Activated CD8-positive, alpha-beta memory T cell treated with anti-CD3 and anti-CD28 coated beads for 48 hours (primary cell): ENCODE results near the gene ZNF284.
A peak's percentile ranks its signal among the peaks of the same experiment; 100 is the strongest.
"Not testable (repeated sequence)": the region's sequence is repeated elsewhere in the genome, so short reads cannot be mapped to it uniquely, and the experiment has no call there.

ENCODE experiments used
- DNase-seq, 3 experiments: peaks; one replicate each; pipeline ENCODE4 v3.0.0-alpha.2; 2020; ENCODE audit warnings: low read depth in 2 of 3, low spot score in 2 of 3

Gene ZNF284

DNA sequence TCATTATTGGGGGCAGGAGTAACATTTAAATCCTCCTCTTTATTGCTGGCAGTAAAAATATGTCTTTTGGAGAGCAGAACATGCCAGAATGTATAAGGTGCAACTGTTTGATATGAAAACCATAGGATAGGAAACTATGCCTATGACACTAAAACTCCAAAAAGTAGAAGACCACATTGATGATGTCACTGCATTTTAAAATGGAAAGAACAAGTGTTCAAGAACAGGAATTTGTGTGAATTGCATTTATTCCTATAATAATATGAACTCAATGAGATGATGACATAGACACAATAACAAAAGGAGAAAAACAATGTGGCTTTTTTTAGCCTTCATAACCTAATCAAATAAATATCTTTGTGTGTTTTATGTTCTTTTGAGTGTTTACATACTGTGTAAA is 37.5 kb downstream of the ZNF284 start:
- no peak for DNase-seq

DNA sequence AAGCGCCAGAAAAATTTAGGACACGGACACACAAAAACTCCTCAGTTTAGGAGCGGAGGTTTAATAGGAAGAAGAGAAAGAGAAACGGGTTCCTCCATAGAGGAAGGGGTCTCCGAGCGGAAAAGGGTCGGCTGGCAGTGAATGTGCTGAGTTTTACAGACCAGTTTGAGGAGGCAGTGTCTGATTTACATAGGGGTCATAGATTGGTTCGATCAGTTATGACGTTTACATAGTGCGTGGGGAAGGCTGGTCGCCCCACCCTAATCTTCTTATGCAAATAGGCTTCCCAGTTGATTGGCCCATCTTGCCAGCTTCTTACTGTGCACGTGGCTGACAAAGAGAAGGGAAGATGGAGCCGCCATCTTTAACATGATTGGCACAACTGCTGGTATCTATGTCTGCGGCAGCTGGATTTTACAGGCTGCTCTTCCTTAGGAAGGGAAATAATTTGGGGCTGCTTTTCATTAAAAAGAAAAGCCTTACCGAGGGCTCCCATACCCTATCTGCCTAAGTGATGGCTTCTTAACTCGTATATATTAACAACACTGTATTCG is 40.0 kb downstream of the ZNF284 start:
- DNase-seq, result no peak

DNA sequence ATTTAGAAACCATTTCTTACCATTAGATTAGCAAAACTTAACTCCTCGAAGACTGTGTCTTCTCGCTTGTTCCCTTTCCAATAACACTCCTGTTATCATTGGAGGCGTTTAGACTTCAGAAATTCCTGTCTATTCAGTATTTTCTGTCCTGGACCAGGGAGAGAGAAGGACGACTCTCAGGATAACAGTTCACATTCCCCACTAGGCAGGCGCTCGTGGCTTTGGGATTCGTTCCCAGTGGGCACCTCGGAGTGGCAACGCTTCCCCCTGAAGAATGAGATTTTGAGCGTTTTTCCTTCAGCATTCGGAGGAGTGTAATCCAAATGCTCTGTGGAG is 40.8 kb downstream of the ZNF284 start:
- DNase-seq, result peak in 1 of 3 experiments; percentile 4

DNA sequence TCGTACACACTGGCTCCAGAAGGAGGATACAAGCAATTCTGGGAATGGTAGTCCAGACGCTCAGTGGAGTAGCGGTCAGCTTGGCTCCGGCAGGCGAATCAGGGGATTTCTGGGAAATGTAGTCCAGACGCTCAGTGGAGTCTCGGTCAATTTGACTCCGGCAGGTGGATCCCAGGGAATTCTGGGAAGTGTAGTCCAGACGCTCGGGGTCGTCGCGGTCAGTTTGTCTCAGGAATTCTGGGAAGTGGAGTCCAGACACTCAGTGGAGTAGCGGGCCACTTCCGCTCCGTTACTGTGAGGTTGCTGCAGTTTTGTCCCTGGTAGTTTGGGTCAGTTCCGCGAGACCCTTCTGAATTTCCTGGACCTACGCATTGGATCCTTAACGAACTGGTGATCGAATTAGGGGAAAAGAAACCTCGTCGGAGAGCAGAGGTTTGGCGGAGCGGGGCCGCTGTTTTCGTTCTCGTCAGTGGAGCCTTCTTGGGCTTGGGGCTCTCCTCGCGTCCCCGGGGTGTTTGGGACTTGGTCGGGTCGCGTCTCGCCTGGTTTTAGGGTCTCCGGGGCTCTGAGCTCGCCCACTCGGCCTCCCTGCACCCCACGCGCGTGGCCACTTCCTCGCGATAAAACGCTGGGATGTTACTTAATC is 41.3 kb downstream of the ZNF284 start, which contains the start of gene ZNF225:
TSS of gene ZNF225 (plus strand) at position 262 of the 646 bp plus-strand sequence. CDS start 2,429 bp downstream, outside the sequence.
- peak; percentile 33 to 75 (median 64) for DNase-seq

DNA sequence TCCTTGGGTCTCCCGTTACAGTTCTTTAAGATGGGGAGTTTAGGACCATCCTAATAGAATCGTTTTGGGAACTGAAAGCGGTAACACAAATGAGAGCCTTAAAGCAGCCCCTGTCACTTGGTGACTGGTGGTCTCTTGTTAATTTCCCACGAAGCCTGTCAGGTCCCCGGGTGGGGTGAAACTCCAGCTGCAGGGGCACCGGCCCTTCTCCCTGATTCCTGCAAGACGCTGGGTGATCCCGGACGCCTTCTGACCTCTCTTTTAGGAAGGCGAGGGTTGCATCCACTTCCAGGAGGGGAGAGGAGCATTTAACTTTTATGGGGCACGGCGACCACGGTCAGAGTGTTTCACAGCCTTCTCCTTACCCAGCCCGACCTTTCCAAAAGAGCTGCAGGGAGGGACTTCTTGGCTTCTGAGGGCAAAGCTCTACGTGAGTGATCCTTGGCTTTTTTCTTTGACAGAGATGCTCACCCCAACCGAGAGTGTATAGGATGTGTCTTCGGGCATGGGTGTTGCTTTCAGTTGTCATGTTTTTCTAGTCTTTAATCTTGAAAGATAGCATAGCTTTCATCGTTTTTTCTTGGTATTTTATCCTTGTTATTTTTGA is 41.9 kb downstream of the ZNF284 start:
- no peak for DNase-seq

DNA sequence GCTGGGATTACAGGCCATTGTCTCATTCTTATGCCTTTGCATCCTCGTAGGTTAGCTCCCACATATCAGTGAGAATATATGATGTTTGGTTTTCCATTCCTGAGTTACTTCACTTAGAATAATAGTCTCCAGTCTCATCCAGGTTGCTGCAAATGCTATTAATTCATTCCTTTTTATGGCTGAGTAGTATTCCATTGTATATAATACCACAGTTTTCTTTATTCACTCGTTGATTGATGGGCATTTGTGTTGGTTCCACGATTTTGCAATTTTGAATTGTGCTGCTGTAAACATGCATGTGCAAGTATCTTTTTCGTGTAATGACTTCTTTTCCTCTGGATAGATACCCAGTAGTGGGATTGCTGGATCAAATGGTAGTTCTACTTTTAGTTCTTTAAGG is 49.2 kb downstream of the ZNF284 start:
- DNase-seq, result not testable (repeated sequence)

DNA sequence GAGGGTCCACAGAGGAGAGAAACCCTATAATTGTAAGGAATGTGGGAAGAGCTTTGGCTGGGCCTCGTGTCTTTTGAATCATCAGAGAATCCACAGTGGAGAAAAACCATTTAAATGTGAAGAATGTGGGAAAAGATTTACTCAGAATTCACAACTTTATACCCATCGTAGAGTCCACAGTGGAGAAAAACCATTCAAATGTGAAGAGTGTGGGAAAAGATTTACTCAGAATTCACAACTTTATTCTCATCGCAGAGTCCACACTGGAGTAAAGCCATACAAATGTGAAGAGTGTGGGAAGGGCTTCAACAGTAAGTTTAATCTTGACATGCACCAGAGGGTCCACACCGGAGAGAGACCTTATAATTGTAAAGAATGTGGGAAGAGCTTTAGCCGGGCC is 60.0 kb downstream of the ZNF284 start:
- DNase-seq, result no peak
